ENCODE results near the gene RNF217. TPM values are rescaled to one million over a fixed set of nuclear protein-coding genes. Genes with fewer than 3 reads are reported as not detected.
A peak's percentile ranks its signal among the peaks of the same experiment; 100 is the strongest.

RNF217 gene
- polyA plus RNA-seq, 1 donor = 21.2 TPM

DNA sequence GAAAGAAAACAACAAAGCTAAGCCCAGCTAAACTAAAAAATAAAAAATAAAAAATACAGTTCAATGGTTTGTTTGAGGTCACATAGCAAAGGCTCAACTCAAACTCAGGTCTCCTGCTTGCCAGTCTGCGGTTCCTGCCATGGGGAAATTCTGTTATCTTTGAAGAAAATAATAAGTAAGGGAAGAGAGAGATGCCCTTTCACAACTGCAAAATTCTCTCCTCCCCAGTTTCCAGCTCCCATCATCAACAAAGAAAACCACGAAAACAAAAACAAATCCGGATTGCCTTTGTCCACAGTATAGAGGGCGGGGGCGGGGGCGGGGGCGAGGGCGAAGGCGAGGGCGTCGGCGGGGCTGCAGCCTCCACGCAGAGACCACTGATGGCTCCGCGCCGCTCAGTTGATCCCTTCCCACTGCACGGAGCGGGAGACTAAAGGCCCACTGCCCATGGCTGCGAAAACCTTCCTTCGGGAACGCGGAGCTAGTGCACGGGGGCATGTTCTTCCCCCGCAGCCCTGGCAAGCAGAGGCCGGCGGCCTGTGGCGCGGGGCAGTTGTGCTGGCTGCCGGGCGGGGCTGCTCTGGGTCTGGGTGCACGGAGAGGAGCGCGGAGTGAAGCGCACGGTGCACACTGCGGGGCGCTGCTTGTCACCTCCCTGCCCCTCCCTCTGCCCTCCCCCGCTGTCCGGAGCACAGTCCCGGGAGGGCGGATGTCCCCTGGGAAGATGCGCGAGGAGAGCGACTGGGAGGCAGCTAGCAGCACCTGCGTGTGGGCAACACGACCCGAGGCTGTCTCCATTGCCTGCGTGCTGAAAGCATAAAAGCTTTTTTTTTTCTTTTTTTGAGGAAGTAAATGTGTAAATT is 137.2 kb downstream of the RNF217 start:
- peak; percentile 58 for DNase-seq

DNA sequence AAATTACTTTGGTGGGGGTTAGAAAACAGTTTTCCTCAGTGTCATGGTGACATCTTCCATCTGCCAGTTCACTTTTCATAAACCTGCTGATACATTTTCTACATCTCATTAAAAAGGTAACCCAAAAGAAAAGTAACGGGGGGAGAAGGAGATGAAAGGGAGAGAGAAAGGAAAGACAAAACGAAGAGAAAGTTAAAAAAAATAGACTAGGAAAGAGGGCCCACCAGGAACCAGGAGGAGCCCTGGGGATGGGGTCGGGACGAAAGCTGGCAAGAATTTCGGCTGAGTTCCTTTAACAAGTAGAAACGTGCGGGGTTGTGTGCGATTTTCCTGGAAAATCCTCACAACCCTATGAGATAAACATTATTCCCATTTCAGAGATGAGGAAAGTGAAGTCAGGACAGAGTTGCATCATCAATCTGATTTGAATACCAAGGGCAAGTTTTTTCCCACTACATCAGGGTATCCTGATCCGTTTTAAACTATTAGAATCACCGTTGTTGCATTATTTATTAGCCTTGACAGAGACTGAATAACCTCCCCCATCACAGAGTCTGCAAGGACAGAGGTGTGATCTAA is 137.9 kb downstream of the RNF217 start:
- no peak for DNase-seq

DNA sequence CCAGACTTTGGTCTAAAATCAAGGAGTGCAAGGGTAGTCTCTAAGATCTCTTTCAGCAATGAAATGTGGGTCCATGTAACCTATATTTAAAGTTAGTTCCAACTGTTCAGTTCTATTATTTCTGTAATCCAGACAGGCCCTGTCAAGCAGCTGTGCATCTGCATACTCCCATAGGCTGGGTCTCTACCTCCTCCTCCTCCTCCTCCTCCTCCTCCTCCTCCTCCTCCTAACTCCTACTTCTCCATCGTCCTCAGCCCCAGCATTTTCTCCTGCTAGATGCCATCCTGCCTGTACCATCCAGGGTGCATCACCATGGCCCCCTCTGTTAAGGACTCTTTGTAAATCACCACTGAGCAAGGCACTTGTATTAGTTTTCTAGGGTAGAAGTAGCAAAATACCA is 138.9 kb downstream of the RNF217 start:
- DNase-seq = no peak

- DNase-seq = no peak
These were observed 139.4 kb downstream of the RNF217 start for GRCh38 chr6:125101631-125102030.

DNA sequence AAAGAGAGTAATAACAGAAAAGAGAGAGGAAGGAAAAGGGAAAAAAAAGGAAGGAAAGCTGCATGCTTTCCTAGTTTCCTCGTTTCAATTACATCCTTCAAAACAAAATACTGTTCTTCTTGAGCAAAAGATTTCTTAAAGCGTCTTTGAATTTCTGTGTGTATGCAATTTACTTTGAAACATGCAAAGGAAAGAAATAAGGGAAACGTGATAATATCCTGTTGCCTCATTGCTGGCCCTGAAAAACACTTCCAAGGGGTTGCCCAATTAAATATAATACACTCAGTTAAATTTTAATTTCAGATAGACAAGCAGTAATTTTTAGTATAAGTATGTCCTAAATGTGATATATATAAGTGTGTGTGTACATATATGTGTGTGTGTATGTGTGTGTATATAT is 140.2 kb downstream of the RNF217 start:
- no peak for DNase-seq

DNA sequence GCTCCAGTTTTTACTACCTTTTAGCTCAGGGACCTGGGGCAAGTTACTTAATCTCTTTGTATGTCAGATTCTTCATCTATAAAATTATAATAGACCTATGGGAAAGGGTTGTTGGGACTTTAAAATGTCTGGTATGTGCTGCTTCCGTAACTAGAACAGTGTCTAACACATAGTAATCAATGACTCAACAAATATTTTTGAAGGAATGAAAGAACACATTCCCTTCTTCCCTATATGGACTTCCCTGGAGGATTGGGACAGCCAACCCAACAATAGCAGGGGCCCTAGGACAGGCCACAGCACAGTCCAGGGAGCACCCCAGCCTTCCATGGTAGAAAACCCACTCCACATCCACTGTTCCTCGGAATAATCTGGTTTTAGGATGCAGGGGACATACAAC is 140.7 kb downstream of the RNF217 start:
- DNase-seq = no peak

- DNase-seq = no peak
These were observed 142.2 kb downstream of the RNF217 start for GRCh38 chr6:125104425-125104824.

- no peak for DNase-seq
These were observed 144.8 kb downstream of the RNF217 start for GRCh38 chr6:125107048-125107447.

GRCh38 chr6:125107896-125108295 is 145.7 kb downstream of the RNF217 start:
- no peak for DNase-seq

GRCh38 chr6:125110056-125110455 is 147.8 kb downstream of the RNF217 start:
- no peak for DNase-seq

GRCh38 chr6:125111219-125111983 is 149.2 kb downstream of the RNF217 start:
- no peak for DNase-seq

DNA sequence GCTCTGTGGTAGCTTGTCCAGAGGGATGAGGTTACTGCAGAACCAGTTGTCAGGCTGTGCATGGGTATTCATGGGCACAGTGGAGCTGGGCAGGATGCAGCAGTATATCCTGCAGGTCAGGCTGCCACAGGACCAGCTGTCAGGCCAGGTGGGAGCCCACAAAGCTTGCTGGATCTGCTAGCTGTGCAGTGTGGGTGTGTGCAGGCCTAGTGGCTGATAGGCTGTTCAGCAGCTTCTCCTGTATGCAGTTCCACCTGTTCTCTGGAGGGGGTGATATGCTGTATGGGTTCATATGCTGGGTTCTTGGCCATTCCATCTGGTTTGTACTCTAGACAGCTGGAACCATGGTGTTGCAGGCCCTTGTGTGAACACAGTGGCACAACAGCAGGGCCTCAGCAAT is 150.7 kb downstream of the RNF217 start:
- no peak for DNase-seq

DNA sequence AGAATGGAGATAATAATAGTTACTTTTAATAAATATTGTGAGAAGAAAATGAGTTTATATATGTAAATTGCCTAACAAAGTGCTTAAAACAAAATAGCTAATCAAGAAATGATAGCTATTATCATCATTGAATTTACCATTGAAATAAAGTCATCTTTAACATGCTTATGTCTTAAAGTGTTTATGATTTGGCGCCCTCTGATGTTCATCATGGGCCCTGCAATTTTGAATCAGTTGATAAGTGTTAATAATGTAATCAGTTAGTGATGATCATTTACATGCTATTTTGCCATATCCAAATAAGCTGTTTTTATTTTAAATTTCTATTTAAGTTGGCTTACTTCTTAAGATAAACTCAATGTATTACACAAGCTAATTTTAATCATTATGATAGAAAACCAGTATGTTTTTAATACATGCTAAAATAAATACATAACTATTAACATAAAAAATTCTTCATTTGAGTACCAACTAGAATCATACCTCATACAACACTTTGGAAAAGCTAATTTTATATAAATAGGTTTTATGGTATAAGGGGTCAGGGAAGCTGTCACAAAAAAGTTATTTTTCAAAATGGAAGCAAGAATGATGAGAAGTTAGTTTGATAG is 152.1 kb downstream of the RNF217 start:
- peak; percentile 50 for DNase-seq

GRCh38 chr6:125116170-125116569 is 153.9 kb downstream of the RNF217 start:
- DNase-seq = no peak

GRCh38 chr6:125116710-125117109 is 154.5 kb downstream of the RNF217 start:
- DNase-seq = no peak

- no peak for DNase-seq
These were observed 155.6 kb downstream of the RNF217 start for GRCh38 chr6:125117818-125118217.

DNA sequence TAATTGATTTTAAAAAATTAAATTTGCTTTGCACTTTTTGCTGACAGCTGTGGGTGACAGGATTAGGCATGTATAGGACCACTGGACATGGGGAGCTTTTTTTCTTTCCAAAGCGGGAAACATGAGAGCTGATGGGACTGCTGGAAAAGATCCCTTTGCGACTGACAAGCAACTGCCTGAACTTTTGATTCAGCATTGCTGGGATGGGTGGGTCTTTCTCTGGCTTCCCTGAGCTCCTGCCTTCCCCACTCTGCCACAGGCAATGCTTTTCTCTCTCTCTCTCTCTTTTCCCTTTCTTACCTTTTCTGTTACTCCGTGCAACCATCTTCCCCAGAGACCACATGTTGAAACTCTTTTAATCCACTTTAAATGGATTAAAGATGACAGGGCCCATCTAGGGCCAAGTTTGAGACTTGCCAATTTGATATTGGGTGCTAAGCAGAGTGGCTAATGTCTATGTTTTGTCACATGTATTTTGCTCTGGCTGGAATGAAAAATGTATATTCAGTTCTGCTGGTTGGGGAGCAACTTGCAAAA is 157.9 kb downstream of the RNF217 start:
- no peak for DNase-seq

DNA sequence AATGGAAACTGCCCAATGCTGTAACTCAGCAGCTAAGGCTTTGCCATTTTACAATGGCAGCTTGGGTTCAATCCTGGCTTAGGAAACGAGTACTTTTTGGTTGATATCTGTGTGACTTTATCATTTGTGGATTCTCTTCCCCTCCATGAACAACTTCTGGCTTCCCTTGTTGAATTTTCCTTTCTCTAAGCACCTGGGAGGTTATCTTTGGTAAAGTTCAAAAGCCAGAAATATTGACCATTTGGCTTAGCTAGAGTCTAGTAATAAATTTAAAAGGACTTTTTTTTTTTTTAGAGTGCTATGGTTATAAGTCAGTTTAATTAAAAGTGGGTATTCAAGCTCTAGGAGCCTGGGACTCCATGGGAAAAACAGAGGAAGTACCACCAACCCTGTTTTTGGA is 159.7 kb downstream of the RNF217 start:
- DNase-seq = no peak

DNA sequence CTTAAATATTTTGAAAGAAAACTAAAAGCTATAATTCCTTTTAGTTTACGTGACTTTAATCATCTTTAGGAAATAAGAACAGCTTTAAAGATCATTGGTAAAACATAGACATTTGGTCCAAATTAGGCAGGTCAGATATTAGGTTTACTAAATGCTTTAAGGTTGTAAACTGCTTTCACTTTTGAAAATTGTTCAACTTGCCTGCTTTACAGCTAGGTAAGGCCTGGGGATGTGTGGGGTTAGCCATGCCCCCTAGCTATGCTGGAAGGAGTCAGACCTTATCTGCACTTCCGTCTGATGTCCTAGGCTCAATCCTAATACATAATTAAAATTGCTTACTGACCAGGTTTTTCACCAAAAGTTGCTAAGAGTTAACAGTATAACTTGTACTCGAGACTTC is 160.8 kb downstream of the RNF217 start:
- no peak for DNase-seq

- no peak for DNase-seq
These were observed 161.3 kb downstream of the RNF217 start for GRCh38 chr6:125123468-125124048.

DNA sequence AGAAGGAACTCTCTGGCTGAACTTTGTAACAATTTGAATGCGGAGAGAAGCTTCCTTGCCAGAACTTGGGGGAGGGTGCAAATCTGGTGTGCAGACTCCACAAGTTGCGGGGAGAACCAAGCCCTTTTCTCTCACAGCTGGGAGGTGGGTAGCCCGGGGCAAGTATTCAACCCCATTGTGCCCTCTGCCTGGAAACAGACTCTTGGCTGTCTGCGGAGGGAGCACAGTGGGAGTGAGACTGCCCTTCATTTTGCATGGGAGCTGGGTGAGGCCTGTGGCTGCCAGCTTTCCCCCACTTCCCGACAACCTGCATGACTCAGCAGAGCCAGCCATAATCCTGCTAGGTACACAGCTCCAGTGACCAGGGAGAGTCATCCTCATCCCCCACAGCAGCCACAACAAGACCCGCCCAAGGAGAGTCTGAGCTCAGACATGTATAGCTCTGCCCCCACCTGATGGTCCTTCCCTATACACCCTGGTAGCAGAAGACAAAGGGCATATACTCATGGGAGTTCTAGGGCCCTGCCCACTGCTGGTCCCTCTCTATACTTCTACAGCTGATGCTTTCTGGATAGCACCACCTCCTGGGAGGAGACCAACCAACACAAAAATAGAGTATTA is 161.9 kb downstream of the RNF217 start:
- no peak for DNase-seq
